ENCODE results near the gene ARHGAP33. TPM values are rescaled to one million over a fixed set of nuclear protein-coding genes. Genes with fewer than 3 reads are reported as not detected.

The ARHGAP33 gene
- polyA plus RNA-seq, 1 donor (not counting 4 experiments of a cell fraction or from before 2014, with no cell fraction given), result 0.49 TPM

DNA sequence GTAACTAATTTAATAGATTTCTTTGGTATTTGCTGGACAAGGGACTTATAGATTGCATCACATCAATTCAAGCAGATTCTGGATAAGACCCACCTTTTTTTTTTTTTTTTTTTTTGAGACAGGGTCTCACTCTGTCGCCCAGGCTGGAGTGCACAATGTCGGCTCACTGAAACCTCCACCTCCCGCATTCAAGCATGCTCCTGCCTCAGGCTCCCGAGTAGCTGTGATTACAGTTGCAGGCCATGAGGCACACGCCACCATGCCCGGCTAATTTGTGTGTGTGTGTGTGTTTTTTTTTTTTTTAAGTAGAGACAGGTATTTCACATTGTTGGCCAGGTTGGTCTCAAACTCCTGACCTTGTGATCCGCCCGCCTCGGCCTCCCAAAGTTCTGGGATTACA lies 41.5 kb downstream of the ARHGAP33 start:
- Histone ChIP-seq H3K4me1 (ENCODE audit: control insufficient read depth, extremely low read depth, insufficient read depth, low read length) (no peaks in the 10 kb centered on the region), H3K9me1 (ENCODE audit: control insufficient read depth, extremely low read depth, insufficient read depth, low read length) (no peaks in the 10 kb centered on the region), H3K4me2 (ENCODE audit: control insufficient read depth, extremely low read depth, insufficient read depth, low read depth, low read length) (no peak overlapping the region), H3K79me2 (ENCODE audit: control insufficient read depth, insufficient read depth, low read length) (no peaks in the 10 kb centered on the region), H3K27me3 (ENCODE audit: control insufficient read depth, extremely low read depth, insufficient read depth, low read length) (no peaks in the 10 kb centered on the region), H2AFZ (ENCODE audit: control insufficient read depth, low read length) (no peak overlapping the region), H4K20me1 (ENCODE audit: control insufficient read depth, extremely low read depth, insufficient read depth, low read length) (no peaks in the 10 kb centered on the region), H3K9ac (ENCODE audit: control insufficient read depth, extremely low read depth, insufficient read depth, low read length) (no peak overlapping the region), H3K4me3 (ENCODE audit: control insufficient read depth in 2 of 3, extremely low read depth in 1 of 3, insufficient read depth in 2 of 3, low read depth in 1 of 3, low read length in 3 of 3) (no peak overlapping the region), H3K9me3 (ENCODE audit: control insufficient read depth, low read depth, low read length) (no peaks in the 10 kb centered on the region), H3K27ac (ENCODE audit: control insufficient read depth, insufficient read depth, low read length) (no peak overlapping the region), H3K36me3 (ENCODE audit: control insufficient read depth in 2 of 2, extremely low read depth in 1 of 2, insufficient read depth in 2 of 2, low read length in 2 of 2) (no peaks in the 10 kb centered on the region)
- FAIRE-seq (no peak), DNase-seq (ENCODE audit: low read depth, low spot score) (no peak)
- TF ChIP-seq EZH2 (IDR thresholded peaks at IDR 0.05; ENCODE audit: low read length) (no peak), CTCF (optimal IDR thresholded peaks at IDR 0.05 in 1 of 3, IDR thresholded peaks at IDR 0.05 in 1 of 3, conservative IDR thresholded peaks at IDR 0.05 in 1 of 3; ENCODE audit: extremely low read depth in 1 of 3, insufficient read depth in 2 of 3, low read length in 3 of 3) (no peak)
- dilution Hi-C loops (cut with MboI; ENCODE audit: extremely low pct_ligation_motif_present, low sequenced_read_pairs), result no loop called here

- no peaks in the 10 kb centered on the region for H3K27me3 ChIP-seq (ENCODE audit: control insufficient read depth, extremely low read depth, insufficient read depth, low read length)
- H3K4me1 ChIP-seq (ENCODE audit: control insufficient read depth, extremely low read depth, insufficient read depth, low read length), result no peaks in the 10 kb centered on the region
- no peak overlapping the region for H3K4me3 ChIP-seq (ENCODE audit: control insufficient read depth in 2 of 3, extremely low read depth in 1 of 3, insufficient read depth in 2 of 3, low read depth in 1 of 3, low read length in 3 of 3)
- H3K27ac ChIP-seq (ENCODE audit: control insufficient read depth, insufficient read depth, low read length), result no peak overlapping the region
- FAIRE-seq, result no peak
- dilution Hi-C loops (cut with MboI; ENCODE audit: extremely low pct_ligation_motif_present, low sequenced_read_pairs), result no loop called here
- TF ChIP-seq CTCF (optimal IDR thresholded peaks at IDR 0.05 in 1 of 3, IDR thresholded peaks at IDR 0.05 in 1 of 3, conservative IDR thresholded peaks at IDR 0.05 in 1 of 3; ENCODE audit: extremely low read depth in 1 of 3, insufficient read depth in 2 of 3, low read length in 3 of 3) (no peak), EZH2 (IDR thresholded peaks at IDR 0.05; ENCODE audit: low read length) (no peak)
- DNase-seq (ENCODE audit: low read depth, low spot score), result no peak
- H3K9me3 ChIP-seq (ENCODE audit: control insufficient read depth, low read depth, low read length), result no peaks in the 10 kb centered on the region
- H3K79me2 ChIP-seq (ENCODE audit: control insufficient read depth, insufficient read depth, low read length), result no peaks in the 10 kb centered on the region
- no peaks in the 10 kb centered on the region for H4K20me1 ChIP-seq (ENCODE audit: control insufficient read depth, extremely low read depth, insufficient read depth, low read length)
- H3K4me2 ChIP-seq (ENCODE audit: control insufficient read depth, extremely low read depth, insufficient read depth, low read depth, low read length), result no peak overlapping the region
- H3K36me3 ChIP-seq (ENCODE audit: control insufficient read depth in 2 of 2, extremely low read depth in 1 of 2, insufficient read depth in 2 of 2, low read length in 2 of 2), result no peaks in the 10 kb centered on the region
- no peaks in the 10 kb centered on the region for H3K9me1 ChIP-seq (ENCODE audit: control insufficient read depth, extremely low read depth, insufficient read depth, low read length)
- H2AFZ ChIP-seq (ENCODE audit: control insufficient read depth, low read length), result no peak overlapping the region
- no peak overlapping the region for H3K9ac ChIP-seq (ENCODE audit: control insufficient read depth, extremely low read depth, insufficient read depth, low read length)
Observed at GRCh38 chr19:35818445-35818844, 43.1 kb downstream of the ARHGAP33 start.
